ENCODE measurements around the gene TLE2. TPM values are rescaled to one million over a fixed set of nuclear protein-coding genes. Genes with fewer than 3 reads are reported as not detected.

Gene TLE2
- polyA plus RNA-seq, 1 donor (not counting 4 experiments of a cell fraction or from before 2014, with no cell fraction given) = 0.88 TPM

DNA sequence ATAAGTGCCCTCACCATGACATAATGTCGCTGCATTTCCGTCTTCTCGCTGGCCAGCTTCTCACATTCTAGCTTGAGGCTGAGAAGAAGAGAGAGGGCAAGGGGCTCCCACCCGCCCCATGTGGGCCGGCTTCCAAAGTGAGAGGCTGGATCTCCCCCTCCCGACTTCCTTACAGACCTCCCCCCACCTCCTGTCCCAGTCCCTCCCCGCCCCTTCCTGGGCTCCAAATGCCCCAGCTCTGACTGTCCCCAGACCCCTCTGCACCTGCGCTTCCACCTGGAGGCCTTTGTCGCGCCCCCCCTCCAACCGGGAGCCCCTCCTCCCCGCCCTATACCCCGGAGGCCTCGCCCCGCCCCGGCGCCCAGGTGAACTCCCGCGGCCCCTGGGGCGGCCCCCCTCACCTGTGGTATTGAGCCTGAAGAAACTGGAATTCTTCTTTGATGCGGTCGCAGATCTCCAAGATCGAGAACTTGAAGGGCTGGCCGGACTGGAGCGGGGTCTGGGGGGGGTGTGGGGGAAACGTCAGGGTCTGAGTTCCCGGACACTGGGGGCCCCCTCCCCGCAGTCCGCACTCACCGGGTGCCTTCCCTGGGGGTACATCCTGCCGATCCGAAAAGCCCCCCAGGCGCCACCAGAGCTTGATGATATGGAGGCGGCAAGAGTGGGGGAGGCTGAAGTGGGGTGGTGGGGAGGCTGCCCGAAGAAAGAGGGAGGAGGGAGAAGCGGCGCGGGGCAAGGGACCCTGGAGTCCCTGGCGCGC is 595 bp downstream of the TLE2 start:
- Histone ChIP-seq H3K4me1 (ENCODE audit: control insufficient read depth, extremely low read depth, insufficient read depth, low read length) (no peaks in the 10 kb centered on the region), H3K79me2 (ENCODE audit: control insufficient read depth, insufficient read depth, low read length) (no peaks in the 10 kb centered on the region), H3K36me3 (ENCODE audit: control insufficient read depth in 2 of 2, extremely low read depth in 1 of 2, insufficient read depth in 2 of 2, low read length in 2 of 2) (no peaks in the 10 kb centered on the region), H3K4me2 (ENCODE audit: control insufficient read depth, extremely low read depth, insufficient read depth, low read depth, low read length) (peak overlapping the region; percentile 27), H3K4me3 (ENCODE audit: control insufficient read depth in 2 of 3, extremely low read depth in 1 of 3, insufficient read depth in 2 of 3, low read depth in 1 of 3, low read length in 3 of 3) (peak overlapping the region in 2 of 3 experiments; percentile 17 to 40), H3K9me1 (ENCODE audit: control insufficient read depth, extremely low read depth, insufficient read depth, low read length) (no peaks in the 10 kb centered on the region), H3K27ac (ENCODE audit: control insufficient read depth, insufficient read depth, low read length) (no peak overlapping the region), H2AFZ (ENCODE audit: control insufficient read depth, low read length) (no peak overlapping the region), H3K27me3 (ENCODE audit: control insufficient read depth, extremely low read depth, insufficient read depth, low read length) (peaks cover 25% of the 10 kb centered on the region), H3K9ac (ENCODE audit: control insufficient read depth, extremely low read depth, insufficient read depth, low read length) (no peak overlapping the region), H3K9me3 (ENCODE audit: control insufficient read depth, low read depth, low read length) (no peaks in the 10 kb centered on the region), H4K20me1 (ENCODE audit: control insufficient read depth, extremely low read depth, insufficient read depth, low read length) (no peaks in the 10 kb centered on the region)
- dilution Hi-C loops (cut with MboI; ENCODE audit: extremely low pct_ligation_motif_present, low sequenced_read_pairs) = no loop called here
- DNase-seq (ENCODE audit: low read depth, low spot score) = no peak
- no peak for FAIRE-seq
- peak; percentile 14 for TF ChIP-seq EZH2 (IDR thresholded peaks at IDR 0.05; ENCODE audit: low read length)
- TF ChIP-seq, protein P1, sequence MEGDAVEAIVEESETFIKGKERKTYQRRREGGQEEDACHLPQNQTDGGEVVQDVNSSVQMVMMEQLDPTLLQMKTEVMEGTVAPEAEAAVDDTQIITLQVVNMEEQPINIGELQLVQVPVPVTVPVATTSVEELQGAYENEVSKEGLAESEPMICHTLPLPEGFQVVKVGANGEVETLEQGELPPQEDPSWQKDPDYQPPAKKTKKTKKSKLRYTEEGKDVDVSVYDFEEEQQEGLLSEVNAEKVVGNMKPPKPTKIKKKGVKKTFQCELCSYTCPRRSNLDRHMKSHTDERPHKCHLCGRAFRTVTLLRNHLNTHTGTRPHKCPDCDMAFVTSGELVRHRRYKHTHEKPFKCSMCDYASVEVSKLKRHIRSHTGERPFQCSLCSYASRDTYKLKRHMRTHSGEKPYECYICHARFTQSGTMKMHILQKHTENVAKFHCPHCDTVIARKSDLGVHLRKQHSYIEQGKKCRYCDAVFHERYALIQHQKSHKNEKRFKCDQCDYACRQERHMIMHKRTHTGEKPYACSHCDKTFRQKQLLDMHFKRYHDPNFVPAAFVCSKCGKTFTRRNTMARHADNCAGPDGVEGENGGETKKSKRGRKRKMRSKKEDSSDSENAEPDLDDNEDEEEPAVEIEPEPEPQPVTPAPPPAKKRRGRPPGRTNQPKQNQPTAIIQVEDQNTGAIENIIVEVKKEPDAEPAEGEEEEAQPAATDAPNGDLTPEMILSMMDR (optimal IDR thresholded peaks at IDR 0.05 in 1 of 3, IDR thresholded peaks at IDR 0.05 in 1 of 3, conservative IDR thresholded peaks at IDR 0.05 in 1 of 3; ENCODE audit: extremely low read depth in 1 of 3, insufficient read depth in 2 of 3, low read length in 3 of 3) = no peak

DNA sequence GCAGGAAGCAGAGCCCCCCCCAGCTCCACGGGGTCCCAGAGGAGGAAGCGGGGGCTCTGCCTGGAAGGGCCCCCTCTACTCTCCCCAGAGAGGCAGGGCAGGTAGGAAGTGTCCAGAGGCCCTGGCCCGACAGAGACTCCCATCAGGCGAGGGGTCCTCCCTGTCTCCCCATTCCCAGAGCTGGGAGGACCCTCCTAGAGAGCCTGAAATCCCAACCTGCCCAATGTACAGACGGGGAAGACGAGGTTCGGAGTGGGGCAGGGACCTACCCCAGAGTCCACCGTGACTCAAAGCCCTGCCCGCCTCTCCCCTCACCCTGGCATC is 1.1 kb downstream of the TLE2 start:
- H3K4me1 ChIP-seq (ENCODE audit: control insufficient read depth, extremely low read depth, insufficient read depth, low read length) = no peaks in the 10 kb centered on the region
- dilution Hi-C loops (cut with MboI; ENCODE audit: extremely low pct_ligation_motif_present, low sequenced_read_pairs) = no loop called here
- H3K27ac ChIP-seq (ENCODE audit: control insufficient read depth, insufficient read depth, low read length) = no peak overlapping the region
- H3K36me3 ChIP-seq (ENCODE audit: control insufficient read depth in 2 of 2, extremely low read depth in 1 of 2, insufficient read depth in 2 of 2, low read length in 2 of 2) = no peaks in the 10 kb centered on the region
- no peak for DNase-seq (ENCODE audit: low read depth, low spot score)
- H3K9me3 ChIP-seq (ENCODE audit: control insufficient read depth, low read depth, low read length) = no peaks in the 10 kb centered on the region
- H3K4me2 ChIP-seq (ENCODE audit: control insufficient read depth, extremely low read depth, insufficient read depth, low read depth, low read length) = no peak overlapping the region
- H2AFZ ChIP-seq (ENCODE audit: control insufficient read depth, low read length) = no peak overlapping the region
- no peak overlapping the region for H3K9ac ChIP-seq (ENCODE audit: control insufficient read depth, extremely low read depth, insufficient read depth, low read length)
- TF ChIP-seq, protein P1 (optimal IDR thresholded peaks at IDR 0.05 in 1 of 3, IDR thresholded peaks at IDR 0.05 in 1 of 3, conservative IDR thresholded peaks at IDR 0.05 in 1 of 3; ENCODE audit: extremely low read depth in 1 of 3, insufficient read depth in 2 of 3, low read length in 3 of 3) = no peak
- peak; percentile 61 for TF ChIP-seq EZH2 (IDR thresholded peaks at IDR 0.05; ENCODE audit: low read length)
- H4K20me1 ChIP-seq (ENCODE audit: control insufficient read depth, extremely low read depth, insufficient read depth, low read length) = no peaks in the 10 kb centered on the region
- no peak for FAIRE-seq
- no peak overlapping the region for H3K4me3 ChIP-seq (ENCODE audit: control insufficient read depth in 2 of 3, extremely low read depth in 1 of 3, insufficient read depth in 2 of 3, low read depth in 1 of 3, low read length in 3 of 3)
- no peaks in the 10 kb centered on the region for H3K79me2 ChIP-seq (ENCODE audit: control insufficient read depth, insufficient read depth, low read length)
- no peaks in the 10 kb centered on the region for H3K9me1 ChIP-seq (ENCODE audit: control insufficient read depth, extremely low read depth, insufficient read depth, low read length)
- H3K27me3 ChIP-seq (ENCODE audit: control insufficient read depth, extremely low read depth, insufficient read depth, low read length) = peaks cover 25% of the 10 kb centered on the region

All from keratinocyte (primary cell).